ENCODE measurements around the gene CDK5.
A peak's percentile ranks its signal among the peaks of the same experiment; 100 is the strongest.

Gene CDK5

DNA sequence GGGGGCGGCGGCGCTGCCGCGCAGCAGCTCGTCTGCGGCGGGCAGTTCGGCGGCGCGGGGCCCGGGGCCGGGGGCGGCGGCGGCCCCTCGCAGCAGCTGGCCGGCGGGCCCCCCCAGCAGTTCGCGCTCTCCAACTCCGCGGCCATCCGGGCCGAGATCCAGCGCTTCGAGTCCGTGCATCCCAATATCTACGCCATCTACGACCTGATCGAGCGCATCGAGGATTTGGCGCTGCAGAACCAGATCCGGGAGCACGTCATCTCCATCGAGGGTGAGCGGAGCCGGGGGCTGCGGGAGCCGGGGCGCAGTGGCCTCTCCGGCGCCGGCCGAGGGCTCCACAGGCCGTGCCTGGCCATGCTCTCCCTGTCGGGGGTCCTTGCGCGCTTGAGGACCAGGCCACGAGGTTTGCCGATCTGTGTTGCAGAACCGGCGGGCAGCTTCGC lies 29.1 kb upstream of the CDK5 start:
- no peak for DNase-seq

DNA sequence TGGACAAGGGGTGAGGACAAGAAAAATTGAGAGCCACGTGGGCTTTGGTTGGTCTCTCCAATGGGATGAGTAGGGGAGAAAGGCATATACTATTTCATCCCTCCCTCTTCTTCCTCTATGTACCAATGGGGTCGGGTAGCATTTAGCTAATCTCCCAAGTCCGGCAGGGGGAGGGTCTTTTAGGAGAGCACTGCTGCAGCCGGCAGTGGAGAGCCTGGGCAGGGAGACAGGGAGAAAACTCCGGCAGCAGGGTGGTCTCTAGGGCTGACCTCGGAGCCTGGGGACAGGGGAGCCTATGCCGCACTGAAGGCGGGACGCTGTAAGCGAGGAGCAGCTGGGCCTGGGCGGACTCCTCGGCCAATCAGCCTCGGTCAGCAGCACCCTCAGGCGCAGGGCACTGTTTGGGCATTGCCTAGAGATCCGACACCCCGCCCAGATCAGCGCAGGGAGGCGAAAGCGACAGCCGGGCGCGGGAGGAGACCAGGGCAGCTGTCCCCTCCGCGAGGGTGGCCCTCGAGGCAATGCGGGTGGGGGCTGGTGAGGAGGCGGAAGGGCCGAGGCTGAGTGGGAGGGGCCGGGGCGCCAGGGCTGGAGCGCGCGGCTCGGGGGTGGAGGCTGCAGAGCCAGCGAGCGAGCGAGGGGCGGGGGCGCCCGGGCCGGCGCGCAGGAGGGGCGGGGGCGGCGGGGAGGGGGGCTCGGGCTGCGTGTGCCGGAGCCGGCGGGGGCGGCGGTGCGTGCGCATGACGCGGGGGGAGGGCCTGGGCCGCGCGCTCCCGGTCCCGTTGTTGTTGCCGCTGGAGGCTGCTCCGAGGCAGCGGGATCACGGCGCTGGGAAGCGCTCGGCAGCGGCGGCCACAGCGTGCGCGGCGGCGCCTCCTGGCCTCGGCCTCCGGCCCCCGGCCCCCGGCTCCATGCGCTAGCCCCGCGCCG lies 28.3 kb upstream of the CDK5 start, which contains the start of gene AGAP3:
TSS of gene AGAP3 (plus strand) at position 785 of the 930 bp plus-strand sequence. CDS start 267 bp downstream, outside the sequence.
- DNase-seq: peak; percentile 57

DNA sequence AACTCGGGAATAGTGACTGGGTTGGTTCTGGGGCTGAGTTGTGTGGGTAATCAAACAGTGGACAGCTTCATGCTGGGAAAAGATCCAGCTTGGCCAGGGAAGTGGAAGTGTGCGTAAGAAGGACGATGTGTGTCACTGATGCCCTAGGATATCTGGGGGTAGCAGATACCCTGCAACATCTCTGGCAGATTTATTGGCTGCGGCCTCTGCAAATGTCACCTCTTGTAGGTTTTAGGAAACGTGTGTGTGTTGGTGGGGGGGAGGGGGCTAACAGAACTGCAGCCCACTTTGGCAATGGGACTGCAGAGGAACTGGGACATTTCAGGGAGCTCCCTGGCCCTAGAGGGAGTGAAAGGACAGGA lies 27.6 kb upstream of the CDK5 start:
- no peak for DNase-seq

DNA sequence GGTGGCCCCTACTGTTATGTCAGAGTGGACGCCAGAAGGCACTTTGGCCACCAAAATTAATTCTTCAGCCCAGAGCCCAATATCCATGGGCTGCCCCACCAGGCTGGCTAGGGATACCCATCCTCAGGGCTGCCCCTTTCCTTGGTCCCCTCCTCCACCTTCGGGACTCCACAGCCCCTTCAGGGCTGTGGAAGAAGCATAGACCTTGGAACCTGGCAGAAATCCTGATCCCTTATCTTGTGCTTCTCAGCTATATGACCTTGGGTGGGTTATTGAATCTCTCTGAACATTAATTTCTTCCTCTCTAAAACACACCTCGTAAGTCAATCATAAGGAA lies 26.1 kb upstream of the CDK5 start:
- DNase-seq: no peak

DNA sequence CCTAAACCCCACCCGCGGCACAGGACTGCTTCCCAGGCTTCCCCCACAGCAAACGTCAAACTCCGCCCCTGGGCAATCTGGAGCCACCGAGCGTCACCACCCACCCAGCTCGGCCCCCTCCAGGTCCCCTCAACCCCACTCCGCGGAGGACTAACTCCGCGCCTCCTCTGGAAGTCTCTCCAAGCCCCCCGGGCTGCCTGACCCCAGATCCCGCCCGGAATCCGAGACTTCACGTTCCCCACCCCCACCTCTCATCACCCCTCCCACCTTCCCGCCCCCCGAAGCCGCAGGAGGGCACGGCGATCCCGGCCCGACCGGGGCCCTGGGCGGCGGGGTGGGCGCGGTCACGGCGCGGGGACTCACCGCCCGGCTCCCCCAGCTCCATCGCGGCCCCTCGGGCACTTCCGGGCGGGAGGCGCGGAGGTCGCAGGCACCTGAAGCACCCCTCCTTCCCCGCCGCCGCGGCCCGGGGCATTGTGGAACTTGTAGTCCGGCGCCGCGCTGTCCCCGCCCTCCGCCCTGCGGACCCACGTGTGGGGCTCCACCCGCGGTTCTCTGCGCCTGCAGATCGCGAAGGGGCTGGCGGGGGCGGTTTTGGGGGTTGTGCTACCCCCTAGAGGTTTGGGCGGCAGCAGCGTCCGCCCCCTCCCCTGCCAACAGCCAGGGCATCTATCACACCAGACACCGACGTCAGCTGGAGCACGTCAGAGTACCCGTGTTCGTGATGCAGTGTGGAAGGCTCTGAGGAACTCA lies 25.6 kb upstream of the CDK5 start, which contains the start of gene TMUB1:
TSS of gene TMUB1 (minus strand) at position 423 of the 753 bp plus-strand sequence. CDS start 930 bp downstream, outside the sequence.
- DNase-seq: peak; percentile 90

DNA sequence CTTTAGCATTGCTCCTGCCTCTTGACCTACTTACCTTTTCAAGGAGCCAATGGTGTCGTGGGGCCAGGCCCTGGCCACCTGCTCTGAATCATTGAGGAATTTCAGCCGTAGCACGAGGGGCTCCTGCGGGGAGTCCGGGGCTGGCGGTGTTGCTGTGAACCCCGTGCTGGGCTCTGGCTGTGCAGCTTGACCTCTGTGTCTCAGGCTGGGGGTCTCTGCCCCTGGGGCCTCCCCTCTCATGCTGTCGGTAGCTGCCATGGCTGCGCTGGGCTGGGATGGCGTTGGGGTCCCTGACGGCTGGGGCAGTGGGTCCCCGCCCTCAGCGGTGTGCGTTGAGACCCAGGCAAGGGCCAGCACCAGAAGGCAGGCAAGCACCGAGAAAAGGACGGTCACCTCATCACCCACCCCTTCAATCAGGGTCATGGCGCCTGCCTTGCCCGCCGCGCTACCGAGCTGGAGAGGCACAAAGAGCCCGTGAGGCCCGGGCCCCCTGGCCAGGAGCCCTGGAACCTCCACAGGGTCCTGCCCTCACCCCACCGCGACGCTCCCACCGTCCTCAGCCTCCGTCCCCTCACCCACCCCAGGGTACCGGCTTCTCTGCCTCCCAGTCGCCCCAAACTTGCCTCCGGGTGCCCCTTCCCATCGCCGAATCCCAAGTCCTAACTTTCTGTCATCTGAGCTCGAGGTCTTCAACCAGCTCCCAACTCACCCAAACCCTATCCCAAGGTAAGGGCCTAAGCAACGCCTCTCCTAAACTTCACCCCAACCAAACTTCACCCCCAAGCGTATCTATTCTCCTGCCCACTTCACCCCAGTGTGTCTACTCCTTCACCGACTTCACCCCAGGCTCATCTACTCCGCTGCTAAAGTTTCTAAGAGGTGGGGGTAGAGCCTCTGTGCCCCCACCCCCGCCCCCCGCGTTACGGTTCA lies 24.7 kb upstream of the CDK5 start:
- no peak for DNase-seq

DNA sequence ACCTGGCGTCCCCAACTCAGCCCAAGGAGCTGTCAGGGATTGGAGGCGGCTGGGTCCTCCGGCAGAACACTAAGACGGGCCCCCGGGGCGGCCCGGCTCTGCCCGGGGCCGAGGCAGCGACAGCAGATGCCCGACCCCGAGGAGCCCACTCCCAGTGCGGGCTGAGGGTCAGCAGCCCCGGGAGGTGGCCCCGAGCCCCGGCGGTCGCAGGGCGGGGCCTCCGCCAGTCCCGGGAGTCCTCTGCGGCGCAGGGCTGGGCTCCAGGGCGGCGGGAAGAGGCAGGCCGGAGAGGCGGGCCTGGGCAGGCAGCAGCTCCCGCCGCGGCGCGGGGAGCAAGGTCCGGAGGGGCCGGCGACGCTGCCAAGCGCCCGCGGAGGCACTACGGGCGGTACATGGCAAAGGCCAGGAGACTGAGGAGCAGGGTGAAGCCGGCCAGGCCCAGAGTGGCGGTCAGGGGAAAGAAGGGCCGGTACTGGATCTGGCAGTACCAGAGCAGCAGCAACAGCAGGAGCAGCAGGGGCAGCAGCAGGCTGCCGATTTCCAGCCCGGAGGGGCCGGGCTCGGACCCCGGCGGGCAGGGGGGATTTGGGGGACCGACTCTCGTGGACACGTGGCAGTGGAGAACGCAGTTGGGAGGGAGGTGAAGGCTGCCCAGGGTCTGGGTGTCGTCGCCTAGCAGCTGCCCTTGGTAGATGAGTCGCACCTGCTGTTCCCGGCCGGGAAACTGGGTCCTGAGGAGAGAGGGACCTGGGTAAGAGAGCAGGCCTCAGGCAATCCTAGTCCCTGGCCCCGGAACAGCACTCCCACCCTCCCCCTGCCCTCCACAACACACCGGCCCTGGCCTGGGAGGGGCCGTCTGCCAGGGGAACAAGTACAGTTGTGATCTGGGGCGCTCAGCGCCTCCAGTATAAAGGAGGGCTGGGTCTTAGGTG lies 23.7 kb upstream of the CDK5 start:
- no peak for DNase-seq

DNA sequence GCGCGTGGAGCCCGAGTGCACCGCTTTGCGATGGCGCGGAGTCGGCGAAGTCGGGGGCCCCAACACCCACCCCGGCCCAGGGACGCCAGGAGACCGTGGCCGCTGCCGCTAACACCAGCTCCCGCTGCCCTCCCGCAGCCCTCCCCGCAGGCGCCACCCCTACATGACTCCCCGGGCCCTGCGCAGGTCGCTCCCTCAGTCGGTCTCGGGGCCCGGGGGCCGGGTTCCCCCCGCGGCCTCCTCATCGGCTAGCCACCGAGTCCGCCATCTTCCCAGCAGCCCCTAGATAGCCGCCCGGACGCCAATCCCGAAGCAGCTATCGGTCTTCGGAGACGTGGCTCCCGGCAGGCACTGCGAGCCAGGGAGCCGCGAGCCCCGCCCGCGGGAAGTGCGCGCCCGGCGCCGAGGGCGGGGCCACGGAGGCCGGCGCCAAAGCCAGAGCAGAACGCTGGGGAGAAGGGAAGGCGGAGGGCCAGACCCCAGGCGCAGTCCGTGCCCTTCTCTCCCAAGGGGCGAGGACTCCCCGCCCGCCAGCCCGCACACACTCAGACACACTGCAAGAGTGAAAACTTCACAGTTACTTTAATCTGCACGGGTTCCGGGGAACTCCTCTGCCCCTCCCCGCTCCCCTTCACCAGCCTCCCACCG lies 22.9 kb upstream of the CDK5 start, which contains the start of gene FASTK:
TSS of gene FASTK (minus strand) at position 288 of the 648 bp plus-strand sequence. CDS start at position 245, 43 bp downstream.
- DNase-seq: peak; percentile 84

DNA sequence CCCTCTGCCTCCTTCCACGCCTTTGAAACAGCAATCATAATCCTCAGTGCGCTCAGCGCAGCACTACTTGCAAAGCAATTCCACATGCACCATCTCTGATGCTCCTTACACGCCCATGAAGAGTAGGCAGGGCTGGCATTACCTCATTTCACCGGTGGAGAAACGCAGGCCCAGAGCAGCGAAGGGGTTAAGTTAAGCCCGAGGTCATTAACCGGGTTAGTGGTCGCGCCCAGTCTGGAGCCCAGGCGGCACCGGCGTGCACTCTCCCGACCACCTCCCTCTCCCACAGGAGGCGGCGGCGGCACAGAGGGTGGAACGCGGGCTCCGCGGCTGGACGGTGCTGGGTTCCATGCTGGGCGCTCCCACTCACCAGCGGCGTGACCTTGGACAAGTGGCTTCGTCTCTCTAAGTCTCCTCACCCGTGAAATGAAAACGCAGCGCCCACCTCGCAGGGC lies 22.4 kb upstream of the CDK5 start:
- DNase-seq: no peak

DNA sequence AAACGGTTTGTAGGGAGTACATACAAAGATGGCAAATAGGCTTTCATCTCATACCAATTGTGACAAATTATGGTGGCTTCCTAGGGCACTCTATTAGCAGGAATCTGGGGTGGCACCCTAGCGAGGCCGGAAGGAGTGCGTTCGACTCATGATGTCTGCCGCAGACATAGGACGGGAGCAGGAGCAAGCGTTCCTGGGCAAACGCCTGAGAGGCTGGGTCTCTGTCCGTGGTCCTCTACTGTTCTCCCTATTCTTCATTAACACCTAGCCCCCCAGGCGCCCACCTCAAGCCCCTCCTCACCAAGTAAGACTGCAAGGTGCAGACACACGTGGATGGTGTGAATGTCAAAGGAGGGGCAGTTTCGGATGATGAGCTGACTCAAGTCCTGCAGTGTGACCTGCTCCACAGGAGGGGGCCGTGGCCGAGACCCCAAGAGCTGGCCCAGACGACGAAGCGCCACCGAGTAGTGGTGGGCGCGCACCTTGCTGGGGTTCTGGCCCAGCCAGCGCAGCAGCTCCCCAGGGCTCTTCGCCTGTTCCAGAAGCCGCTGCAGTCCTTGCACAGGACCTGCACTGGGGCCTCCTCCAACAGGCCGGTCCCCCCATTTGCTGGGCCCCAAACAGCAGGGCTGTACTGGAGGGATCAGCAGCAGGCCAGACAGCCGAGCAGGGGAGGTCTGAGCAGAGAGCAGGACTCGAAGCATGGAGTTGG lies 21.7 kb upstream of the CDK5 start:
- no peak for DNase-seq

DNA sequence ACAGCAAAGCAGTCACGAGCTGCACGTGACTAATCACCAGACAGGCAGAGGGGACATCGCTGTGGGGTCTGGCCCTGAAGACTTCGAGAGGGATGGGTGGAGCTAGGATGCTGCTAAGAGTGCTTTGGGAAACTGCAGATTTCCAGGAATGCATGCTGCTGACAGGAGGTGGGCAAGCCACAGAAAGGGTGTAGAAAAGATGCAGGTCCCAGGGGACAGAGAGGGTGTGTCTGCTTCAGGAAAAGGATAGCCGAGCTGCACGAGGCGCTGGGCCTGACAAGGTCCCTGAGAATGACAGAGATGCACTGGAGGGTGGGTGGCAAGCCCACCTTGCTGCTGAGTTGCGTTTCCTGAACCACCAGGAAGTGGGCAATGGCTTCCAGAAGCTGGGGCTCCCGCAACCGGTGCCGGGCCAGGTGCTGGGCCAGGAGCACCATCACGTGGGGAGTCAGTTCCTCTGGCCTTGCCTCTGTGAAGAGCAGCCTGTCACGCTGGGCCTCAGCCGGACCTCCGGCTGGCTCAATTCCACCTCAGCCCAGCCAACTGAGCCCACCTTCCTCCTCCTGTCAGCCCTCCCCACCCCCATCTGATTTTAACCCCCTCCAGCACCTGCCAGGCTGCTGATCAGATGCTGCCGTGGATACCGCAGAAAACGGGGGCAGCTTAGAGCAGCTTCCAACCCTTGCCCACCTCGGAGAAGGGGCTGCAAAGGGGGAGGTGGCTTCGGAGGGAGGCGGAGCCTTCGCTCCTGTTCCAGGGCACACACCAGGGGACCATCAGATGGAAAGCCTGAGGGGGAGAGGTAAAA lies 20.7 kb upstream of the CDK5 start:
- DNase-seq: no peak

DNA sequence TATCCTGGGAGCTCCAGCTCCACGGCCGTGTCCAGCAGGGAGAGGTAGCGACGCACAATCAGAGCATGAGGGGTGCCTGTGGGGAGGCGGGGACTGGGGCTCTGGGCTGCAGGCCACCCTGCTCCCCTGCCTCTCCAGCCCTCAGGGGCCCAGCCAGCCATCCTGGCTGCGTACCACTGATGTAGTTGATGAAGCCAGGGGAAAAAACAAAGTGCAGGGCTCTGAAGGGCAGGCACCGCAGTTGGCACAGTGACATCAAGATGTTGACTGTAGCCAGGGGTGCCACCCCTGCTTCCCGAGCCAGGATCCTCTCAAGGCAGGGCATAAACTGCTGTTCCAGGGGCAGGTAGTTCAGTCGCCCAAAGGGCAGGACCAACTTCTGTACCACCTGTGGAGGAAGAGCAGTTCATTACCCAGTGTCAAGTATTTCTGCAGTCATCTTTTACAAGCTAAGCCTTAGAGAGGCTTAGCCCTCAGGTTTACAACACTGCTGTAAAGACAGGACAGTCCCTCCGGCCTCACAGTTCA lies 20.1 kb upstream of the CDK5 start:
- DNase-seq: no peak

DNA sequence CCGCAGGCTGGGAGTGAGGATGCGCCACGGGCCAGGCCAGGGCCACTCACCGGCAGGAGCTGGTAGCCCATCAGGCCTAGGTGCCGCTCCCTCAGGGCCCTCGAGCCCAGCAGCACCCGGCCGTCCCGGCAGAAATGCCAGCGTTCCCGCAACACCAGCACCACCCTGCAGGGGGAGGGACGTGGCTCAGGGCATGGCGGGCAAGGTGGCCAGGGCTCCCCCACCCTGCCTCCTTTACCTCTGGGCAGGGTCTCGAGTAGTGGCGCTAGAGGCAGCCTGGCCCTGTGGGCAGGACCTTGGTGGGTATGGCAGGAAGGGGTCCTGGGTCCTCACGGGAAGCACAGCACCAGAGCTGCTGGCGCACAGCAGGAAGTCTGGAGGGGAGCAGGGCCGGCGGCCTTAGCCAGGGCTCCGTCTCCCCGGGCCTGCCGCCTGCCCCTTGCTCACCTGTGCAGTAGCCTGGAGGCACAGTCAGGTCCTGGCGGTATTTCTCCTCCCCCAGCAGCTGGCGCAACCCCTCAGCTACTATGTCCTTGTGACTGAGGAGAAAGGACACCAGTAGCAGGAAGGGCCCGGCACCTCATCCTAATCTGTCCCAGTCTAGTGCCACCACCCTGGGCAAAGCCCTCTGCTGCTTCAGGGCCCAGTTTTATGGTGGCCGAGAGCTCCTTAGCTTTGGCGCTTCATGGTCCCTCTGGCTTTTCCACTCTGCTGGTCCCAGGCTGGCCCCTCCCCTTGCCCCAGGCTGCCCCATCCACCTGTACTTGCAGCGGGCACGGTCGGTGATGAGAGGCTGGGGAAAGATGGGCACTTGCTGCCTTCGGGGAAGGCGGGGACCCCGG lies 19.4 kb upstream of the CDK5 start:
- DNase-seq: no peak

DNA sequence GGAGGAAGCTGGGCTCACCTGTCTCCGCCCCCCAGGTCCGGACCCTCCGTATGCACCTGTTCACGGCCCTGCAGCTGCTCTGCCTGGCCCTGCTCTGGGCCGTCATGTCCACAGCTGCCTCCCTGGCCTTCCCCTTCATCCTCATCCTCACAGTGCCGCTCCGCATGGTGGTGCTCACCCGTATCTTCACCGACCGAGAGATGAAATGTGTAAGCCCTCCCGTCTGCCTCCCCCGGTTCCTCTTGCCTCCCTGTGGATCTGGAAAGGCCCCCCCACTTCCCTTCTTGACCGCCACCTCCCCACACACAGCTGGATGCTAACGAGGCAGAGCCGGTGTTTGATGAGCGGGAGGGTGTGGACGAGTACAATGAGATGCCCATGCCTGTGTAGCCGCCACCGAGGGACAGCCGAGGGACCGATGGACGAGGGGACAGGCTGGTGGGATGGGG lies 18.3 kb upstream of the CDK5 start:
- DNase-seq: no peak

DNA sequence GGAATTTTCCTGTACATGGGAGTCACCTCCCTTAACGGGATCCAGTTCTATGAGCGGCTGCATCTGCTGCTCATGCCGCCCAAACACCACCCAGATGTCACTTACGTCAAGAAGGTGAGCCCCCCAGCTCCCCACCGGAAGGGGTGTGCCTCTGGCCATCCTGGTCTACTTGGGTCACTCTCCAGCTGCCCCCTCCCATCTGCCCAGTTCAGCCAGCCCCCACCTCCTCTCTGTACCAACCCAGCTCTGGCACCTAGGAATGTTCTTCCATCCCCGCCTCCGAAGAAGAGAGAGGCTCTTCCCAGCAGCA lies 17.9 kb upstream of the CDK5 start:
- DNase-seq: no peak

DNA sequence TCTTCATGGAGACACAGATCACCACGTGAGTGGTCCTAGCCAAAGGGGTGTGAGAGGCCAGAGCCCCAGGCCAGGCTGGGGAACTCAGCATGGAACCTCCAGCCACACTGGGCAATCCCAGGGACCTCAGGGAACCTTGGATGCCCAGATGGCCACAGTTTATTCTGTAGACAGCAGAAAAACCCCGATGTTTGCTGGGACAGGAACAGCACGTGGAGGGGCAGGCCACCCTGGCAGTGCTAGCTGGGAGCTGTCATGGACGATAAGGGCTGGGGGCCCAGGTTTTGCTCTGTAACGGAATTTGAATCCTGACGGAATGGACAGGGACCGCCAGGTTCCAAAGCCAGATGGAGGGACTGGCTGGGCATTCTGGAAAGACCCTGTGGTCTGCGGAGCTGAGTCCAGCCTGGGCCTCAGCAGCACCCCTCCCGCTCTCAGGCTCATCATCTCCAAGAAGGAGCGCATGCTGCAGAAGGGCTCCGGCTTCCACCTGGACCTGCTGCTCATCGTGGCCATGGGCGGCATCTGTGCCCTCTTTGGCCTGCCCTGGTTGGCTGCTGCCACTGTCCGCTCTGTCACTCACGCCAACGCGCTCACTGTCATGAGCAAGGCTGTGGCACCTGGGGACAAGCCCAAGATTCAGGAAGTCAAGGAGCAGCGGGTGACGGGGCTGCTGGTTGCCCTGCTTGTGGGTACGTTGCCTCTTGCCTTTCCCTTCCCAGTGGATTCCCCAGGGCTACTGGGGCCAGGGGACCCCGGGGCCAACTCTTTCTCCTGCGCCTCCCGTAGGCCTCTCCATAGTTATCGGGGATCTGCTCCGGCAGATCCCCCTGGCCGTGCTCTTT lies 17.3 kb upstream of the CDK5 start:
- no peak for DNase-seq

DNA sequence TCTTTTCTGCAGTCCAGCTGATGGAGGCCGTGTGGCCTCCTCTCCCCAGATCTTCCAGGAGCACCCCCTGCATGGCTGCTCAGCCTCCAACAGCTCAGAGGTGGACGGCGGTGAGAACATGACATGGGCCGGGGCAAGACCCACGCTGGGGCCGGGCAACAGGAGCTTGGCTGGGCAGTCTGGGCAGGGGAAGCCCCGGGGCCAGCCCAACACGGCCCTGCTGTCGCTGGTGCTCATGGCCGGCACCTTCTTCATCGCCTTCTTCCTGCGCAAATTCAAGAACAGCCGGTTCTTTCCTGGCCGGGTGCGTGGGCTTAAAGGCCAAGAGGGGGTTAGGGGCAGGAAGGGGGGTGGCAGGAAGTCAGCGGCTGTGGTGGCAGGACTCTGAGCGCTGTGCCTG lies 16.3 kb upstream of the CDK5 start:
- DNase-seq: no peak

All from effector CD4-positive, alpha-beta T cell (primary cell).